GM13977 (cell line): Measurements from ENCODE around the gene FRMD4A.

ENCODE experiments used
- DNase-seq: peaks from one replicate; pipeline ENCODE4 v3.0.0; 2012; ENCODE audit warnings: low spot score
- in situ Hi-C: fragments of 300-500 bp; cut with MboI; formaldehyde crosslinking; loops from one replicate; pipeline ENCODE4 v1.12.0; 2022; ENCODE audit warnings: low sequenced_read_pairs, low pct_unique_long_range_greater_than_20kb, mixed read lengths, inconsistent platforms; ENCODE audit not compliant: unreplicated experiment
- TF ChIP-seq, protein P1 (sequence below): IDR thresholded peaks from 2 replicates; pipeline ENCODE4 v1.5.1; 2012; ENCODE audit warnings: mild to moderate bottlenecking, control low read depth; ENCODE audit not compliant: insufficient read depth; ENCODE audit errors: extremely low read depth, missing control alignments

Gene FRMD4A

DNA sequence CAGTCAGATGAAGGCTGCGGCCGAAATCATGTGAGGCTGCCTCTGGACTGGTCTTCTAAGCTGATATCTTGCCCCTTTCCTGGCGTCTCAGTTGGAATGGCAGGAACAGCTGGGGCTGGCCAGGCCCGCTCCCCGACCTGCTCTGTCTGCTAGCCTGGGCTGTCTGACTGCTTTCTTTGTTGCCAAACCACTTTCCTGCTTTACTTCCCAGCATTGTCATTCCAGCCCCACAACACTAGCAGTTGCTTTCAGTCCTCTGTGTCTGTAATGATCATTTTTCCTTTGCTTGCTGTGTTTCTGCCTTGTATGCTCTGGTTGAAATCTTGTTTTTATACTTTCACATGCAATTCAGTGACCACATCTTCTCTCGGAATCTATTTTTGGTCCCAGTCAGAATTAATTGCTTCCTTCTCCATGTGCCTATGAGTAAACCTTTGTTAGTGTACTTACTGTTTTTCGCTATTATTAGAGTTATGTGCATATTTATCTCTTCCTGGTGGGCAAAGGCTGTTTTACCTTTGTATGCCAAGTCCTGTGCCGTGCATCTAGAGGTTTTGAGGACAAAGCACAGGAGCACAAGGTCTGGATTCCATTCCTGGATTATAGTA lies 722.4 kb downstream of the FRMD4A start:
- TF ChIP-seq, protein P1, sequence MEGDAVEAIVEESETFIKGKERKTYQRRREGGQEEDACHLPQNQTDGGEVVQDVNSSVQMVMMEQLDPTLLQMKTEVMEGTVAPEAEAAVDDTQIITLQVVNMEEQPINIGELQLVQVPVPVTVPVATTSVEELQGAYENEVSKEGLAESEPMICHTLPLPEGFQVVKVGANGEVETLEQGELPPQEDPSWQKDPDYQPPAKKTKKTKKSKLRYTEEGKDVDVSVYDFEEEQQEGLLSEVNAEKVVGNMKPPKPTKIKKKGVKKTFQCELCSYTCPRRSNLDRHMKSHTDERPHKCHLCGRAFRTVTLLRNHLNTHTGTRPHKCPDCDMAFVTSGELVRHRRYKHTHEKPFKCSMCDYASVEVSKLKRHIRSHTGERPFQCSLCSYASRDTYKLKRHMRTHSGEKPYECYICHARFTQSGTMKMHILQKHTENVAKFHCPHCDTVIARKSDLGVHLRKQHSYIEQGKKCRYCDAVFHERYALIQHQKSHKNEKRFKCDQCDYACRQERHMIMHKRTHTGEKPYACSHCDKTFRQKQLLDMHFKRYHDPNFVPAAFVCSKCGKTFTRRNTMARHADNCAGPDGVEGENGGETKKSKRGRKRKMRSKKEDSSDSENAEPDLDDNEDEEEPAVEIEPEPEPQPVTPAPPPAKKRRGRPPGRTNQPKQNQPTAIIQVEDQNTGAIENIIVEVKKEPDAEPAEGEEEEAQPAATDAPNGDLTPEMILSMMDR = no peak
- in situ Hi-C loops = no loop called here
- no peak for DNase-seq

DNA sequence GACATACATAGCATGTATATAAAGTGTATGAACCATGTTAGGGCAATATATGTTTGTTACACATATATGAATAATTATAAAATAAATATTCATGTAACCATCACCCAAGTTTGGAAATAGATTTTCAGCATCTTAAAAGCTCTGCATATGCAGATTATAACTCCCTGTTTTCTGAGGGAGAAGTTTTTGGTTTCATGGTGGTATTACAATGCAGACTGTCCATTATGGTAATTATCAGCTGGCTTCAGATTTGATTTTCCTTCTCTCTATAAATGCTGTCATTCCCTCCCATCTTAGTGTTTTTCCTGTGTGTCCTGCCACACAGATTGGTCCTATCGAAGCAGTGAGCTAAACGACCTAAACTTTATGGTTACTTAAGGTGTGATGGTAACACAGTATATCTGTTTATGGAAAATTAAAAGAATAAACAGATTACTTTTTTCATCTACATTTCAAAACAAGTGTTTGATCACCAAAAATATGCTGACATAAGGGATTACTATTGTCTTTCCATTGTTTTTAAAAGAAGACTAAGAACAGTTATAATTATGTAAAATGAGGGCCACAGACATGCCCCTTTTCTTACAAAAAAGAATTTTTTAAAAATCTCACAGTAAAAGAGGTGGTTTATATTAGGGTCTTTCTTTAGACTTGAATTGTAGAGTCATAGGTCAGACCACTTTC lies 726.2 kb downstream of the FRMD4A start:
- DNase-seq = no peak
- in situ Hi-C loops = no loop called here
- TF ChIP-seq, protein P1 = no peak

DNA sequence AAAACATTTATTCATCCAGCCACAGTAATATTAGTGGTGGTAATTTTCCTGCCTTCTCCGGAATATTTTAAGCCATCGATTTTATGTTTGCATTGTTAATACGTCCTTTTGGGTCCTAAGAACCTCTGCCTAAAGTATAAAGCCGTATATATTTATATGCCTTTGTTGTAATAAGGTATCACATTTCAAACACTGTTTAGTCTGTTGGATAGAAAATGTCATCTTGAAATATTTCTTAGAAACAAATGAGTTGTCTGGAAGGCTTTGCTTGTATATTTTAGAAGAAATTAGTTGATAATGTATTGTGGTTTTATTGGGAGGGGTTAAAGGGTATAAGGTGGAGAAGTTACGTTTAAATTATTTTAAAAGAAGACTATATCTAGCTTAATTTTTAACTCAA lies 732.8 kb downstream of the FRMD4A start:
- DNase-seq = no peak
- in situ Hi-C loops = no loop called here
- TF ChIP-seq, protein P1 = no peak

DNA sequence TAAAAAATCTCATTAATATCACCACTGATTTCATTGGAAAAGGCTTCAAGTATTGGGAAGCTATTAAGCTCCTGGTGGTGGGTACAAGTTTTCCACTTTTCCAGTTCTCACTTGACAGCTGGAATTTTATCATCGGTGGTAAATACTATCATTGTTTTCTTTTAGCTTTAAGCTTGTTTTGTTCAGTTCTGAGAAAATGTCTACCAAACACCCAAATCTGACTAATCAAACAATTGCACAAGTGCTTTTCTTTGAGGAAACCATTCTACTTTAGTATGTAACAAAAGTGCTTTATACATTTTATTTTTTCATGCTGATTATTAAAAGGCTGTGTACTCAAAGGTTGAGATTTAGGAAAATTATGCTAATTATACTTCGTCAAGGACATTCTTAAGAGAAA lies 736.1 kb downstream of the FRMD4A start:
- TF ChIP-seq, protein P1 = no peak
- in situ Hi-C loops = no loop called here
- no peak for DNase-seq
